Endothelial cell of umbilical vein (primary cell): ENCODE data around the gene NBPF4. TPM values are rescaled to one million over a fixed set of nuclear protein-coding genes. Genes with fewer than 3 reads are reported as not detected.
"Not testable (repeated sequence)": the region's sequence is repeated elsewhere in the genome, so short reads cannot be mapped to it uniquely, and the experiment has no call there.

ENCODE experiments used
- BruUV-seq: library from RNA; stranded (reverse); fragments of 400-500 nt; replicated peaks from 2 replicates; lab custom pipeline; 2021; lab: Mats Ljungman, UMichigan
- CTCF ChIA-PET: fragments of 300-600, 350-600 bp; sonication (Branson Sonifier 250); formaldehyde crosslinking; loops from one replicate; lab custom pipeline; 2021; ENCODE audit warnings: antibody characterized with exemption, inconsistent platforms; lab: Charles Lee
- POLR2A ChIA-PET: fragments of 300-600, 350-600 bp; sonication (Branson Sonifier 250); formaldehyde crosslinking; loops from one replicate; lab custom pipeline; 2021; ENCODE audit warnings: antibody characterized with exemption, inconsistent platforms; lab: Charles Lee
- DNase-seq: peaks from one replicate; pipeline ENCODE4 v3.0.0-alpha.2; 2011; ENCODE audit warnings: low read depth, low spot score
- FAIRE-seq: peaks from 2 replicates; lab custom pipeline; 2011; peaks lifted over from hg19 to GRCh38; lab: Jason Lieb, UNC
- H2AFZ ChIP-seq: 2 replicates; pipeline ENCODE4 v1.6.0; 2012; ENCODE audit warnings: low read depth, low read length, control low read depth, inconsistent platforms
- H3K27ac ChIP-seq: 2 replicates; pipeline ENCODE4 v1.5.1; 2011; ENCODE audit warnings: low read depth, mild to moderate bottlenecking, control low read depth, low read length, moderate library complexity; ENCODE audit not compliant: insufficient read depth
- H3K27me3 ChIP-seq, 2 experiments: 2 replicates each; pipeline versions ENCODE4 v1.6.0 to v1.6.1; 2011; ENCODE audit warnings: low read length in 2 of 2, mixed read lengths in 1 of 2; ENCODE audit not compliant: control insufficient read depth in 2 of 2, insufficient read depth in 2 of 2
- H3K36me3 ChIP-seq, 2 experiments: 2 replicates in 1 of 2; 3 replicates in 1 of 2; pipeline ENCODE4 v1.5.1; 2011; ENCODE audit warnings: low read length in 2 of 2, mild to moderate bottlenecking in 1 of 2, moderate library complexity in 1 of 2; ENCODE audit not compliant: control insufficient read depth in 2 of 2, insufficient read depth in 2 of 2; ENCODE audit errors: extremely low read depth in 1 of 2
- H3K4me1 ChIP-seq: 3 replicates; pipeline ENCODE4 v1.5.1; 2011; ENCODE audit warnings: mild to moderate bottlenecking, low read length; ENCODE audit not compliant: control insufficient read depth, insufficient read depth; ENCODE audit errors: extremely low read depth
- H3K4me2 ChIP-seq: 2 replicates; pipeline ENCODE4 v1.6.1; 2011; ENCODE audit warnings: low read length, control low read depth, mixed read lengths; ENCODE audit not compliant: insufficient read depth
- H3K4me3 ChIP-seq, 3 experiments: fragments of 200-600 bp in 1 of 3; sonication (generic), shearing (Covaris generic) in 1 of 3; replicated peaks in 1 of 3; 2 replicates each; pipeline ENCODE4 v1.5.1; 2011 to 2016; ENCODE audit warnings: control low read depth in 3 of 3, low read length in 3 of 3, mild to moderate bottlenecking in 2 of 3, inconsistent platforms in 1 of 3, low read depth in 1 of 3, moderate library complexity in 1 of 3; ENCODE audit not compliant: insufficient read depth in 1 of 3
- H3K79me2 ChIP-seq: 2 replicates; pipeline ENCODE4 v1.6.0; 2012; ENCODE audit warnings: low read length, inconsistent platforms; ENCODE audit not compliant: control insufficient read depth, insufficient read depth
- H3K9ac ChIP-seq: replicated peaks from 2 replicates; pipeline ENCODE3; 2011; ENCODE audit warnings: low read length, control low read depth; ENCODE audit not compliant: insufficient read depth; ENCODE audit errors: extremely low read depth
- H3K9me1 ChIP-seq: replicated peaks from 3 replicates; pipeline ENCODE4 v1.6.0; 2011; ENCODE audit warnings: mild to moderate bottlenecking, low read length; ENCODE audit not compliant: control insufficient read depth, insufficient read depth; ENCODE audit errors: extremely low read depth
- H3K9me3 ChIP-seq: replicated peaks from 2 replicates; pipeline ENCODE4 v1.5.1; 2012; ENCODE audit warnings: low read length, inconsistent platforms; ENCODE audit not compliant: control insufficient read depth, insufficient read depth
- H4K20me1 ChIP-seq: replicated peaks from 2 replicates; pipeline ENCODE3; 2011; ENCODE audit warnings: mild to moderate bottlenecking, low read length; ENCODE audit not compliant: control insufficient read depth, insufficient read depth; ENCODE audit errors: extremely low read depth
- dilution Hi-C: fragments of 300-500 bp; cut with MboI; formaldehyde crosslinking; loops from one replicate; pipeline ENCODE4 v1.15.0; 2019; ENCODE audit warnings: low sequenced_read_pairs; ENCODE audit not compliant: extremely low pct_ligation_motif_present
- intact Hi-C: fragments of 100-400 bp; cut with micrococcal nuclease; formaldehyde crosslinking; loops from one replicate; pipeline ENCODE4 v1.10.0; 2022
- polyA plus RNA-seq, 4 experiments: library from polyadenylated mRNA; depleted of rRNA in 3 of 4; stranded (reverse) in 3 of 4; unstranded in 1 of 4; fragments of >200 nt; gene quantifications; 2 replicates each; pipeline versions ENCODE4 v1.2.1 to v1.2.3, GENCODE V29; 2011 to 2012; ENCODE audit warnings: missing spikeins in 1 of 4
- total RNA-seq: library from RNA; stranded (reverse); gene quantifications from 2 replicates; pipeline ENCODE4 v1.2.3, GENCODE V29; 2021

Gene NBPF4
- total and polyA plus RNA-seq, 2 donors (not counting 3 experiments of a cell fraction or from before 2014, with no cell fraction given) = not detected

DNA sequence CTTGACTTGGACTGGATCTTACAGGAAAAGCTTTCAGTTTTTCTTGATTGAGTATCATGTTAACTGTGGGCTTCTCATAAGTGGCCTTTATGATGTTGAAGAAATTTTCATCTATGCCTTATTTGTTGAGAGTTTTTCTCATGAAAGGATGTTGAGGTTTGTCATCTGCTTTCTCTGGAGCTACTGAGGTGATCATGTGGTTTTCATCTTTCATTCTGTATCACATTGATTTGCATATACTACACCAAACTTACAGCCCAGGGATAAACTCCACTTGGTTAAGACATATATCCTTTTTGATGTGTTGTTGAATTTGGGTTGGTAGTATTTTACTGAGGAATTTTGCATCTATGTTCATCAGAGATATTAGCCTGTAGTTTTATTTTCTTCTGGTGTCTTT, 11.6 kb upstream of the NBPF4 start:
- H4K20me1 ChIP-seq, H3K4me3 ChIP-seq, POLR2A ChIA-PET, H3K4me1 ChIP-seq, intact Hi-C loops, FAIRE-seq, H3K9me1 ChIP-seq, BruUV-seq, H3K9me3 ChIP-seq, dilution Hi-C loops, H3K27me3 ChIP-seq, DNase-seq, CTCF ChIA-PET, H3K9ac ChIP-seq, H3K36me3 ChIP-seq, H2AFZ ChIP-seq, H3K79me2 ChIP-seq, H3K27ac ChIP-seq, H3K4me2 ChIP-seq: not testable (repeated sequence)

DNA sequence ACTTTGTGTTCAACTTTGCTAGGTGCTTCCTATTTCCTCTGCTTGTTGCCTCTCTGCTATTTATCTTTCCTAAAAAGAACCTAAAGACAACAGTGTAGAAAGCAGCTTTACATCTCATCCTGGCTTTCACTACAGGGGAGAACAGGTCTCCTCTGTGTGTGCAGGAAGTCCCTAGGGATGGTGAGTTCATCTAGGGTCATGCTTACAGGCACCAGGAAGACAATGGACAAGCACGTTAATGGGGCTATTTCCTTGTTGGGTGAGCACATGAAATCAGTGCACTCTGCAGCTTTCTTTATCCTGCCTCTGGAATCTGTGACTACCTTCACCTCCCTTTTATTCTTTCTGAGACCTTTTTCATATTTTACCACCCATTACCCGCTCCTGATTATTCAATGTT, 4.5 kb downstream of the NBPF4 start:
- H3K9me3 ChIP-seq, H3K4me1 ChIP-seq, CTCF ChIA-PET, H3K27ac ChIP-seq, H3K9ac ChIP-seq, DNase-seq, BruUV-seq, POLR2A ChIA-PET, FAIRE-seq, intact Hi-C loops, H4K20me1 ChIP-seq, H3K27me3 ChIP-seq, H3K4me3 ChIP-seq, H3K9me1 ChIP-seq, dilution Hi-C loops, H3K36me3 ChIP-seq, H3K4me2 ChIP-seq, H3K79me2 ChIP-seq, H2AFZ ChIP-seq: not testable (repeated sequence)

- intact Hi-C loops, H3K36me3 ChIP-seq, H3K9me1 ChIP-seq, H4K20me1 ChIP-seq, BruUV-seq, dilution Hi-C loops, H3K4me1 ChIP-seq, H3K9ac ChIP-seq, CTCF ChIA-PET, H3K9me3 ChIP-seq, H3K4me3 ChIP-seq, FAIRE-seq, H2AFZ ChIP-seq, POLR2A ChIA-PET, H3K4me2 ChIP-seq, H3K79me2 ChIP-seq, DNase-seq, H3K27ac ChIP-seq, H3K27me3 ChIP-seq: not testable (repeated sequence)
Observed at GRCh38 chr1:108235308-108235707, 8.6 kb downstream of the NBPF4 start.

DNA sequence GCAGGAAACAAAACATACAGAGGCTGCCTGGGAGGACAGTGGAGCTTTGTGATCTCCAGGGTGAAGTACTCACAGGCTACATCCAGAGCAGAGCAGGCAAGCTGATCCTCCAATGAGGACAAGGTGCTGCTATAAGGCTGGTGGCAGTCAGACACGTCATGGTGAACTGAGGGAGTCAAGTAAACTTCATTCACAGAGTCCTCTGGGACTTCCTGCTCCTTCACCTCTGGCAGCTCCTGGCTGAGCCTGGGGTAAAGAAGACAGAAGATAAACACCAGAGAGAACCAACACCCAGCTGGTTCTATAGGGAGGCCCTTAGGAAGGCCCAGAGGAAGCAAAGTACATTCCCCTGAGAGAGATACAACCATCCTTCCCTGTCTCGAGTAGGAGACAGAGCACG, 11.7 kb downstream of the NBPF4 start:
- H3K36me3 ChIP-seq, intact Hi-C loops, POLR2A ChIA-PET, FAIRE-seq, H3K9me1 ChIP-seq, H3K9ac ChIP-seq, H3K9me3 ChIP-seq, H3K4me3 ChIP-seq, CTCF ChIA-PET, H3K4me1 ChIP-seq, H3K27me3 ChIP-seq, H4K20me1 ChIP-seq, H3K79me2 ChIP-seq, BruUV-seq, H3K4me2 ChIP-seq, DNase-seq, H3K27ac ChIP-seq, H2AFZ ChIP-seq, dilution Hi-C loops: not testable (repeated sequence)
